HG03571 (cell line): ENCODE results near the gene CCDC138.
"Not testable (repeated sequence)": the region's sequence is repeated elsewhere in the genome, so short reads cannot be mapped to it uniquely, and the experiment has no call there.

ENCODE experiments used
- ATAC-seq: cut with Tn5 transposase; IDR thresholded peaks from one replicate; pipeline ENCODE4 v1.9.1; 2021; ENCODE audit not compliant: unreplicated experiment

Gene CCDC138

GRCh38 chr2:108786354-108787215, at the start of gene CCDC138:
CCDC138 (plus strand) TSS chr2:108786771; CDS start chr2:108786823, 52 bp downstream.
- ATAC-seq = peak; percentile 98

- ATAC-seq = not testable (repeated sequence)
These were observed 28.6 kb upstream of the CCDC138 start for GRCh38 chr2:108757973-108758372.

GRCh38 chr2:108762618-108763017, 24.0 kb upstream of the CCDC138 start:
- not testable (repeated sequence) for ATAC-seq

GRCh38 chr2:108766671-108767070, 19.9 kb upstream of the CCDC138 start:
- not testable (repeated sequence) for ATAC-seq

- ATAC-seq = not testable (repeated sequence)
These were observed 18.7 kb upstream of the CCDC138 start for GRCh38 chr2:108767859-108768258.

GRCh38 chr2:108776475-108776874, 10.1 kb upstream of the CCDC138 start:
- peak; percentile 44 for ATAC-seq

- ATAC-seq = no peak
These were observed 7.7 kb upstream of the CCDC138 start for GRCh38 chr2:108778857-108779256.

- ATAC-seq = no peak
These were observed 590 bp upstream of the CCDC138 start for GRCh38 chr2:108786008-108786353.

- no peak for ATAC-seq
These were observed 608 bp downstream of the CCDC138 start for GRCh38 chr2:108787216-108787541.

GRCh38 chr2:108803045-108803736, 16.6 kb downstream of the CCDC138 start:
- ATAC-seq = no peak

- no peak for ATAC-seq
These were observed 18.5 kb downstream of the CCDC138 start for GRCh38 chr2:108805032-108805431.

- ATAC-seq = no peak
These were observed 19.2 kb downstream of the CCDC138 start for GRCh38 chr2:108805782-108806181.

- no peak for ATAC-seq
These were observed 20.0 kb downstream of the CCDC138 start for GRCh38 chr2:108806371-108807113.

GRCh38 chr2:108809936-108810335, 23.4 kb downstream of the CCDC138 start:
- ATAC-seq = no peak

GRCh38 chr2:108810993-108811957, 24.7 kb downstream of the CCDC138 start:
- ATAC-seq = no peak

GRCh38 chr2:108813732-108814131, 27.2 kb downstream of the CCDC138 start:
- no peak for ATAC-seq

GRCh38 chr2:108820482-108820881, 33.9 kb downstream of the CCDC138 start:
- no peak for ATAC-seq

GRCh38 chr2:108823286-108823685, 36.7 kb downstream of the CCDC138 start:
- ATAC-seq = no peak

- ATAC-seq = no peak
These were observed 37.9 kb downstream of the CCDC138 start for GRCh38 chr2:108824316-108825070.

- ATAC-seq = no peak
These were observed 38.7 kb downstream of the CCDC138 start for GRCh38 chr2:108825254-108825653.
